ENCODE measurements around the gene ASCC2. TPM values are rescaled to one million over a fixed set of nuclear protein-coding genes. Genes with fewer than 3 reads are reported as not detected.

Gene ASCC2
- total RNA-seq, 4 donors from 2014 or later, result 20.5 to 32.6 (median 25.1) TPM

DNA sequence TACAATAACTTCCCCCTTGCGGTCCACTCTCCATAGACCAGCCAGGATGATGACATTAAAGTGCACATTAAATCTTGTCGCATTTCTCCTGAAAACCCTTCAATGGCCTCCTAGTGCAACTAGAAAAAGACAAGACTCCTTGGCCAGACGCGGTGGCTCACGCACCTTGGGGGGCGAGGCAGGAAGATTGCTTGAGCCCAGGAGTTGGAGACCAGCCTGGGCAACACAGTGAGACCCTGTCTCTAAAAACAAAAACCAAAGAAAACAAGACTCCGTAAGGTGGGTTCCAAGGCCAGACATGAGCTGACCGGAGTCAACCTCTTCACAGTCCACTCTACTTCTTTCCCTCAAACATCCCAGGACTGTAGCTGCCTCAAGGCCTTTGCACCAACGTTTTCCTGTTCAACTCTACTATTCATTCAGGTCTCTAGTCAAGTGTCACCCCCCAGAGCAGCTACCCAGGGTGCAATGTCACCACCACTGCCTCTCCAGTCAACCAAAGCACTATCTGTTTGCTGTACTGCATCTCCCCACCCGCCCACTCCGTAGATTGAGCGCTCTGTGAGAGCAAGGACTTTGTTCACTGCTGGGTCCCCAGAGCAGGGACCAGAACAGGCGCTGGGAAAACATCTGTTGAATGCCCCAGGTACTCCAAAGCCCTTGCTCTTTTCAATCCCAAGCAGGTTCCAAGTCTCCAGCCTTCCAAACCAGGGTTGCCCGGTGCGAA, 72.0 kb downstream of the ASCC2 start:
- peak overlapping the region; percentile 78 to 90 (median 84) for H3K27ac ChIP-seq (replicated peaks in 1 of 4)
- TF ChIP-seq POLR2AphosphoS5 (IDR thresholded peaks at IDR 0.05) (no peak), EP300 (IDR thresholded peaks at IDR 0.05) (no peak), POLR2A (IDR thresholded peaks at IDR 0.05; ENCODE audit: low read depth) (no peak)
- TF ChIP-seq, protein P1, sequence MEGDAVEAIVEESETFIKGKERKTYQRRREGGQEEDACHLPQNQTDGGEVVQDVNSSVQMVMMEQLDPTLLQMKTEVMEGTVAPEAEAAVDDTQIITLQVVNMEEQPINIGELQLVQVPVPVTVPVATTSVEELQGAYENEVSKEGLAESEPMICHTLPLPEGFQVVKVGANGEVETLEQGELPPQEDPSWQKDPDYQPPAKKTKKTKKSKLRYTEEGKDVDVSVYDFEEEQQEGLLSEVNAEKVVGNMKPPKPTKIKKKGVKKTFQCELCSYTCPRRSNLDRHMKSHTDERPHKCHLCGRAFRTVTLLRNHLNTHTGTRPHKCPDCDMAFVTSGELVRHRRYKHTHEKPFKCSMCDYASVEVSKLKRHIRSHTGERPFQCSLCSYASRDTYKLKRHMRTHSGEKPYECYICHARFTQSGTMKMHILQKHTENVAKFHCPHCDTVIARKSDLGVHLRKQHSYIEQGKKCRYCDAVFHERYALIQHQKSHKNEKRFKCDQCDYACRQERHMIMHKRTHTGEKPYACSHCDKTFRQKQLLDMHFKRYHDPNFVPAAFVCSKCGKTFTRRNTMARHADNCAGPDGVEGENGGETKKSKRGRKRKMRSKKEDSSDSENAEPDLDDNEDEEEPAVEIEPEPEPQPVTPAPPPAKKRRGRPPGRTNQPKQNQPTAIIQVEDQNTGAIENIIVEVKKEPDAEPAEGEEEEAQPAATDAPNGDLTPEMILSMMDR (IDR thresholded peaks at IDR 0.05), result no peak
- H3K4me1 ChIP-seq, result peaks cover 29 to 37% (median 32%) of the 10 kb centered on the region in 4 donors
- intact Hi-C loops (cut with DNase I), result loop anchor here (10.0 kb wide), 2 partner anchors 161 to 239 kb away; partner anchors contain the start of gene NF2
- H3K4me3 ChIP-seq, result peak overlapping the region; percentile 61 to 92 (median 77)
- no peaks in the 10 kb centered on the region for H3K27me3 ChIP-seq
- peaks cover 10 to 24% (median 19%) of the 10 kb centered on the region in 4 donors for H3K36me3 ChIP-seq
- 61% methylated on average over 13 of the region's 15 CpGs for WGBS
- no peak for DNase-seq (ENCODE audit: extremely low spot score)
- H3K9me3 ChIP-seq, result no peaks in the 10 kb centered on the region

- Histone ChIP-seq H3K27me3 (no peaks in the 10 kb centered on the region), H3K9me3 (no peaks in the 10 kb centered on the region), H3K36me3 (no peaks in the 10 kb centered on the region), H3K27ac (replicated peaks in 1 of 4) (no peak overlapping the region), H3K4me3 (no peak overlapping the region), H3K4me1 (peaks cover 10 to 19% (median 16%) of the 10 kb centered on the region in 4 donors)
- WGBS, result 83% methylated on average over 15 of the region's 15 CpGs
- TF ChIP-seq POLR2AphosphoS5 (IDR thresholded peaks at IDR 0.05) (no peak), EP300 (IDR thresholded peaks at IDR 0.05) (no peak), POLR2A (IDR thresholded peaks at IDR 0.05; ENCODE audit: low read depth) (no peak)
- TF ChIP-seq, protein P1 (IDR thresholded peaks at IDR 0.05), result no peak
- no peak for DNase-seq (ENCODE audit: extremely low spot score)
- intact Hi-C loops (cut with DNase I), result loop anchor here (10.0 kb wide), 2 partner anchors 157 to 243 kb away; partner anchors contain the start of gene NF2
These were observed 75.8 kb downstream of the ASCC2 start for GRCh38 chr22:29762263-29762662.

GRCh38 chr22:29758959-29759358, 79.1 kb downstream of the ASCC2 start:
- intact Hi-C loops (cut with DNase I), result no loop called here
- WGBS, result 70% methylated on average over 5 of the region's 5 CpGs
- H3K27ac ChIP-seq (replicated peaks in 1 of 4), result no peak overlapping the region
- no peak for TF ChIP-seq EP300 (IDR thresholded peaks at IDR 0.05)
- TF ChIP-seq POLR2AphosphoS5 (IDR thresholded peaks at IDR 0.05), result no peak
- TF ChIP-seq, protein P1 (IDR thresholded peaks at IDR 0.05), result no peak
- TF ChIP-seq POLR2A (IDR thresholded peaks at IDR 0.05; ENCODE audit: low read depth), result no peak
- peaks cover 0 to 7% (median 5%) of the 10 kb centered on the region in 4 donors for H3K36me3 ChIP-seq
- no peaks in the 10 kb centered on the region for H3K27me3 ChIP-seq
- no peak for DNase-seq (ENCODE audit: extremely low spot score)
- no peak overlapping the region for H3K4me3 ChIP-seq
- no peaks in the 10 kb centered on the region for H3K9me3 ChIP-seq
- H3K4me1 ChIP-seq, result peaks cover 0 to 5% (median 0%) of the 10 kb centered on the region in 4 donors

GRCh38 chr22:29758068-29758622, 79.9 kb downstream of the ASCC2 start:
- intact Hi-C loops (cut with DNase I), result no loop called here
- Histone ChIP-seq H3K9me3 (no peaks in the 10 kb centered on the region), H3K27ac (replicated peaks in 1 of 4) (no peak overlapping the region), H3K36me3 (peaks cover 0 to 14% (median 11%) of the 10 kb centered on the region in 4 donors), H3K4me3 (no peak overlapping the region), H3K27me3 (no peaks in the 10 kb centered on the region), H3K4me1 (peaks cover 0 to 5% (median 0%) of the 10 kb centered on the region in 4 donors)
- TF ChIP-seq POLR2AphosphoS5 (IDR thresholded peaks at IDR 0.05), result no peak
- no peak for TF ChIP-seq EP300 (IDR thresholded peaks at IDR 0.05)
- TF ChIP-seq, protein P1 (IDR thresholded peaks at IDR 0.05), result no peak
- TF ChIP-seq POLR2A (IDR thresholded peaks at IDR 0.05; ENCODE audit: low read depth), result no peak
- DNase-seq (ENCODE audit: extremely low spot score), result no peak
- WGBS, result 79% methylated on average over 7 of the region's 7 CpGs

Measured in esophagus muscularis mucosa (tissue), 4 donors.